Ovary (tissue), 3 donors: Measurements from ENCODE around the gene SERBP1.
"Not testable (repeated sequence)": the region's sequence is repeated elsewhere in the genome, so short reads cannot be mapped to it uniquely, and the experiment has no call there.

Source experiments
- CTCF ChIP-seq, 3 donors: fragments of 450-650 bp in 2 of 3; fragments of 200-600 bp in 1 of 3; IDR thresholded peaks; one replicate each; pipeline versions ENCODE4 v1.5.1 to v1.8.0; 2016 to 2022; ENCODE audit warnings: antibody characterized with exemption in 3 of 3, mild to moderate bottlenecking in 1 of 3
- EP300 ChIP-seq: sonication (generic); formaldehyde crosslinking; IDR thresholded peaks from one replicate; pipeline ENCODE4 v1.6.1; 2017; ENCODE audit warnings: antibody characterized with exemption
- POLR2A ChIP-seq: fragments of 450-650 bp; IDR thresholded peaks from one replicate; pipeline ENCODE4 v1.6.1; 2017; ENCODE audit warnings: antibody characterized with exemption, mild to moderate bottlenecking, moderate library complexity
- donor health status: DM: no; HTN: no; CAD: no.

DNA sequence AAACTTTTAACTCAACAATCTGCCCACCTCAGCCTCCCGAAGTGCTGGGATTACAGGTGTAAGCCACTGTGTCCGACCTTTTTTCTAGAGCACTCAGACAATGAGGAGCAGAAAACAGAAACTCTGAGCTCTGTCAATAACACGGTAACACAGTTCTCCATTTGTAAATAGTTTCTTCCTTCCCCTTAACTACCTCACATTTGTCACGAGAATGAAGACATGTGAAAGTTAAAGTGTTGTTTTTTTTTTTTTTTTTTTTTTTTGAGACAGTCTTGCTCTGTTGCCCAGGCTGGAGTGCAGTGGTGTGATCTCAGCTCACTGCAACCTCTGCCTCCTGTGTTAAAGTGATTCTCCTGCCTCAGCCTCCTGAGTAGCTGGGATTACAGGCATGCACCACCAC is 12.5 kb downstream of the SERBP1 start:
- not testable (repeated sequence) for TF ChIP-seq CTCF (IDR thresholded peaks at IDR 0.05); EP300; POLR2A
